ENCODE data around the gene CXCL14.

CXCL14 gene

DNA sequence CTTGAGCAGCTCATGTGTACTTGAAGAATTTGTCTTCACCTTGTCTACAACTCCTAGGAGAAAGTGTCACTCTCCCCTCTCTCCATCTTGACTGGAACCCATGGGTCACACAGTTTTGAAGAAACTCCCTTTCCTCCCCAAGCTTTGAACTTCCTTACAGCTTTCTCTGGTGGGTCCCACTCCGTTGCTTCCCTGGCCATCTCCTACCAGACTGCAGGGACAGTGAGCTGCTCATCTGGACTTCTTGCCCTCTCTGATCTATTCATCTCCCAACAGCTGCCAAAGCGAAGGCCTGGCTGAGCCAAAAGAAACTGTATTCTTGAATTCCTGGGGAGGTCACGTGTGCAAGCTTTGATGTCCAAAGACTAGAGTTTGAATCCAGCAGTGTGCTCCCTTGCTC lies 22.7 kb upstream of the CXCL14 start:
- ATAC-seq (no peak), DNase-seq (no peak)
- Mint-ChIP-seq H3K27ac (no peak overlapping the region), H3K4me1 (no peaks in the 10 kb centered on the region), H3K4me3 (no peak overlapping the region), H3K9me3 (no peaks in the 10 kb centered on the region), H3K27me3 (peaks cover 27% of the 10 kb centered on the region)

DNA sequence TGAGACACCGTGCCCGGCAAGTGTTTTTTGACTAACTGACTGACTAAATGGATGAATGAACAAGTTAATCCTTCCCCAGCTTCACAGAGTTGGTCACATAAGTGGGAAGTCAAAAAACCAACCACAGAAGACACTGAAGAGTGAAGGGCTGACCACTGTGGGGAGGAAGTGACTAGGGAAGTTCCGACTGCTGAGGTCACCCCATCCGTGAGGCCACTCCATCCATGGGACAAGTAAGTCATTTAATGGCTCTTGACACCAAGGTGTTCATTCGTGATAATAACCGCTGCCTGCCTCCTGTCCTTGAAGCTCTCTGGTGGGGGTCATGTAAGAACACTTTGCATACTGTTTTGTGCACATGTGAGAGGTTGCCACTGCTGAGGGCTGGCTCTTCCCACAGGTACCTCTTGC lies 22.2 kb upstream of the CXCL14 start:
- Mint-ChIP-seq H3K4me1 (no peaks in the 10 kb centered on the region), H3K4me3 (no peak overlapping the region), H3K27ac (no peak overlapping the region), H3K27me3 (peaks cover 30% of the 10 kb centered on the region), H3K9me3 (no peaks in the 10 kb centered on the region)
- DNase-seq (no peak), ATAC-seq (no peak)

DNA sequence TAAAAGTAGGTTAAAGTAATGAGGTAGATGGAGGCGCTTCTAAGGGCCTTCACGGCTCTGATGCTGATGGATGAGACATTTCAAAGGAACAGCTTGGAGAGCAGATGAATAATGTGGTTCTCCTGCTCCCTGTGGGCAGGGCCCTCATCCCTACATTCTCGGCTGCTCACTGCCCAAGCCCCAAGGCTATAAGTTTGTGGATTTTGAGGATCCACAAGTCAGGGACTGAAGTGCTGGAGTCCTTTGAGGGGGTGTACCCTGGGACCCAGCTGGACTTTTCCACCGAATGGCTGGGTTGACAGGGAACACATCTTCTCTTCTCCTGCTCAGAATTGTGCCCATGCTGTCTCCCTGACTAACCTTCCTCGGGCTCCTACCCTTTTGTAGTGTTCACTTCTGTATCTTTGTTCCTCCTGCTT lies 21.4 kb upstream of the CXCL14 start:
- Mint-ChIP-seq H3K4me1 (no peaks in the 10 kb centered on the region), H3K4me3 (no peak overlapping the region), H3K9me3 (no peaks in the 10 kb centered on the region), H3K27me3 (peaks cover 30% of the 10 kb centered on the region), H3K27ac (no peak overlapping the region)
- no peak for ATAC-seq
- no peak for DNase-seq

DNA sequence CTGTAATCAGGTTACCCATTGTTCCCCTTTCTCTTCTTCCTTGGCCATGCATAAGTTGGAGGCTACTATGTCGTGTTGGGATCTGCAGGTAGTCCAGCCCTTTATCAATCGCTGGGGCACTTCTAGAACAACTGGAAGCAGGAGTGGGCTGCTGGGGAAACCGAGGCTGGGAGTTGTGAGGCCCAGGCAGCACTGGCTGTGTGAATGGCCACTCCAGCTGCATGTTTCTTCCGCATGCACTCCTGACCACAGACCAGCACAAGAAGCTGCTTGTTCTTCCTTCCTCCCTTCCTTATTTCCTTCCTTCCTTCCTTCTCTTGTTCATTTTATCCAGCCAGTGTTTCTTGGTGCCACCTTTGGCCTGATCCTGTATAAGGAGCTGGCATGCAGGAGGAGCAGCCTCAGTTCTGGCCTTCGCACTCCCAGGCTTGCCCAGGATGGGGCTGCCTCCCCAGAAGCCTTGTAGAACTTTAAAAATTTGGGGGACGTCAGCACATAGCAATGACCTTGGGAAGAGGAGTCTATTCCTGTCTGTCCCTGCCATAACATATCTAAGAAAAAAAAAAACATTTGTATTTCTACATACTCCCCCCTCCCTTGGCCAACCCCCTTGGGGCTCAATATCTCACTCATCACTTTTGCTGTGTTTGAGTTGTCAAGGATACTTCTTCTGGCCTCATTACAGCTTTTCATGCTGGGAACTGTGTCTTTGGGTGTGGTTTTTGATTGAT lies 20.8 kb upstream of the CXCL14 start:
- Mint-ChIP-seq H3K27me3 (peaks cover 30% of the 10 kb centered on the region), H3K27ac (no peak overlapping the region), H3K4me3 (no peak overlapping the region), H3K9me3 (no peaks in the 10 kb centered on the region), H3K4me1 (no peaks in the 10 kb centered on the region)
- DNase-seq = no peak
- ATAC-seq = no peak

DNA sequence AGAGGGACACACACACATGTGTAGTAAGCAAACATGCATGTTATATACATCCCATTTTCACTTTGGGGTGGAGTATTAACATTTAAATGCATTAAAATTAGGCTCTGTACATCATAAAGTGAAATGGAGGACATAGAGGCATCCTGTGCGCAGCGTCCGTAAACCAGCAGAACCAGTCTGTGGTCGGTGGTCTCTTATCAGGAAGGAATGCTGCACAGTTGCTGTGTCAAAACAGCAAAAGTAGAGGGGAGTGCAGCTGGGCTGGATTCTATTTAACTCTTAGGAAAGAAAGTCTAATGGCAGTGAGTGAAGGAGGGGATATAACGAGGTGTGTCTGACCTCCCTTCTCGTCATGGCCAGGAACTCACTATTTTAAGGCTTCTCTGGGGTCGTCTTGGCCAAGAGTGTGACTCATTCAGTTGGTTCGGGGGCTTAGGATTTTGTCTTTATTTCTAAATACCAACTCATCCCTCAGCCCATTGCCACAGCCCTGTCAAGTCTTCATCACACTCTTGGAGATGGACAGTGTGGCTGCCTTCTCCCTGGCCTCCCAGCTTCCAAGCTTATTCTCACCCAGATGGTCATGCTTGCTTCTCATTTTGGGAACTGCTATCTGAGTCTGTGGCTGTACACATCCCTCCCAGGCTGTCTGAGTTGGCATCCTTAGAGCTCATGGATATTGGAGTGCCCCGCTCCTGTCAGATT lies 20.1 kb upstream of the CXCL14 start:
- no peak overlapping the region for H3K27ac Mint-ChIP-seq
- H3K4me1 Mint-ChIP-seq = no peaks in the 10 kb centered on the region
- H3K9me3 Mint-ChIP-seq = no peaks in the 10 kb centered on the region
- no peak for ATAC-seq
- H3K4me3 Mint-ChIP-seq = no peak overlapping the region
- H3K27me3 Mint-ChIP-seq = peaks cover 31% of the 10 kb centered on the region
- no peak for DNase-seq

DNA sequence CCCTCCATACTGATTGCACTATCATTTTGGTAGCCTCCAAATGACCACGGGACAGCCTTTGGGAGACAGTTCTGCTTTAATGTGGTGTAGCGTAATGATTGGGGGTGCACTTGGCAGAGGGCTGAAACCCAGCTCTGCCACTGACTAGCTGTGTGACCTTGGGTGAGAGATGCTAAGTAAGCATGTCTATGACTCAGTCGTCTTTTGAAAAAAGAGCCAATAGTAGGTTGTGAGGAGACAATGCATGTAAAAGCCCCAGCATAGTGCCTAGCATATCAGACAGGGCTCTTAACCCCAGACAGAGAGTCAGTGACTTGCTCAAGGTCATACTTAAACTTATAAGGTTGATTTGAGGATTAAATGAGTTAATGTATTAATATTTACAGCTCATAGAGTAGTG lies 18.0 kb upstream of the CXCL14 start:
- Mint-ChIP-seq H3K27me3 (peaks cover 38% of the 10 kb centered on the region), H3K27ac (no peak overlapping the region), H3K9me3 (no peaks in the 10 kb centered on the region), H3K4me1 (no peaks in the 10 kb centered on the region), H3K4me3 (no peak overlapping the region)
- ATAC-seq = no peak
- DNase-seq = no peak

DNA sequence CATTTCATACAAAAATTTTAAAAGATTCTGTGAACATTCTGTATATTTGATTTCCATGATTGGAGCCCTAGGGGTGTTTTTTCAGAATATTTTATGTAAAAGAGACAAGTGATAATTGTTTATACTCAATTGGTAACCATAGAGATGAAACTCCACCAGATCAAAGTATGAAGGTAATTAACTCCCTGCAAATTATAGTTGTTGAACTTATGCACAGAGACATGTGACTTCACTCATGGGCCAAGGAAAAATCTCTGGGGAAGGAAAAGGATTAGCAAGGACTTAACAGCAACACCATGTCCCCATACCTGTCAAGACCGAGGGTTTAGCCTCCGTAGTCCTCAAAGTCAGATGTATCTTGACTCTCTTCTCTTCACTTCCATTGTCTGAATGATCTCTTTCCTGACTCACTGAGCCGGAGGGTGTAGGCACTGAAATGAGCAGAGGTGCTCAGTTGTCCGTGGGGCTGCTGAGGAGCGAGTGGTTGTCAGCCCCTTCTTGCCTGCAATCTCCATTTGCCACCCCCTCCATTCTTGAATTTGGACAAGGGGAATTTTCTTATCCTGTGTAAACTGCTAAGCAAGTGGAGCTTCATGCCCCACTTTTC lies 17.5 kb upstream of the CXCL14 start:
- no peak for ATAC-seq
- H3K27me3 Mint-ChIP-seq = peaks cover 32% of the 10 kb centered on the region
- no peak overlapping the region for H3K4me3 Mint-ChIP-seq
- no peak overlapping the region for H3K27ac Mint-ChIP-seq
- no peak for DNase-seq
- H3K4me1 Mint-ChIP-seq = no peaks in the 10 kb centered on the region
- no peaks in the 10 kb centered on the region for H3K9me3 Mint-ChIP-seq

DNA sequence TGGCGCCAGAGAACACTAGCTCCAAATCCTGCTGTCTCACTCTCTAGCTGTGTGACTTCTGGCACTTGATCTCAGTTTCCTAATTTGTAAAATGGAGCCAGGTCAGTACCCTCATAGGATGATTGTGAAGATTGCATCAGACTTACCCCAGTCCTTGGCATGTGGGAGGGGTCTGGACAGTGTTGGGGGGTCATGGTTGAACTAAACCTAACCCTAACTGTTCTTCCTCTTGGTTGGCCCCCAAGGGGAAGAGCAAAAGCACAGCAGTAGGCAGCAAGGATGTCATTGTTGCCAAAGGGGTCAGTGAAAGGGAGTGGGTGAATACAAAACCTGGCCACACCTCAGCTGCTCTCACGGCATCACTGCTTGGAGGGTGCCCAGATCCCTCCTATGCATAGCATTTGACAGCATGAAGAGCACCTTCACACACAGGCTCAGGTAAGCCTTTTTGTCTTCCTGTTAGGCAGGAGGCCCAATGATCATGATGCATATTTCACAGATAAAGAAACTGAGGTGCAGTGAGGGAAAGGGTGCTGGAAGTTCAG lies 15.7 kb upstream of the CXCL14 start:
- Mint-ChIP-seq H3K4me1 (no peaks in the 10 kb centered on the region), H3K27me3 (peaks cover 25% of the 10 kb centered on the region), H3K27ac (no peak overlapping the region), H3K9me3 (no peaks in the 10 kb centered on the region), H3K4me3 (no peak overlapping the region)
- DNase-seq (no peak), ATAC-seq (no peak)

DNA sequence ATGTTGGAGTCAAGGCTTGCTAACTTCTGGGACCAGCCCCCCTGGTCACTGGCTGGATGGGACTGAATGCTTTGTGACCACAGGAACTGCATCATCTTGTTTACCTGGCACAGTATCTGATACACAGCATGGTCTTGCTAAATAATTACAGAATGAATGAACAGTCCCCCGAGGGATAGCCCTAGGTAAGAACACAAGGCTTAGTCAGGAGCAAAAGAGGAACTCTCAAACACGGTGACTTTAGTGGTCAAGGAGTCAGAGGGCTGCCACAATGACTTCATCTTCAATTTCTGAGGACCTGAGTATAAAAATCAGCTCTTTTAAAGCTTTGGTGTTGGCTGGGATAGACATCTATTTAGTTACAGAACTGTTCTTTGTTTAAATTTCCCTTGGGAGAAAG lies 15.1 kb upstream of the CXCL14 start:
- H3K27me3 Mint-ChIP-seq = peaks cover 24% of the 10 kb centered on the region
- ATAC-seq (no peak), DNase-seq (no peak)
- H3K4me3 Mint-ChIP-seq = no peak overlapping the region
- no peaks in the 10 kb centered on the region for H3K4me1 Mint-ChIP-seq
- peak overlapping the region in 1 of 2 donors; percentile 30 for H3K27ac Mint-ChIP-seq
- H3K9me3 Mint-ChIP-seq = no peaks in the 10 kb centered on the region

DNA sequence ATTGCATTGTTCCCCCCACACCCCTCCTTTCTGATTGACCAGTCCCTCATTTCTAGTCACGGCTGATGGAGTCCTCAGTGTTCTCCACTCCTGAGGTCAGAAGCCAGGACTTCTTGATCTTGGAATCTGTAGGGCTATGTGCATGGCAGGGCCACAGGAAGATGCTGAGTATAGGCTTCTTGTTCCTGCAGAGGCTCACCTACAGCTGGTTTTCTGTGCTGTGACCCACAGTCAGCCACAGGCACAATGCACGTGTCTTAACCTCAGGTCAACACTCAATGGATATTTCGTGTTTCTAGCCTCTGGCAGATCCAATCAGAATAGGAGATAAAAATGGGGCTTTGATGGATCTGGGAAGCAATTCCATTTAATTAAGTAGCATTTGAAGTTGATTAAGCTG lies 14.3 kb upstream of the CXCL14 start:
- ATAC-seq (no peak), DNase-seq (no peak)
- no peak overlapping the region for H3K4me3 Mint-ChIP-seq
- H3K27ac Mint-ChIP-seq = no peak overlapping the region
- H3K4me1 Mint-ChIP-seq = no peaks in the 10 kb centered on the region
- peaks cover 19% of the 10 kb centered on the region for H3K27me3 Mint-ChIP-seq
- H3K9me3 Mint-ChIP-seq = no peaks in the 10 kb centered on the region

DNA sequence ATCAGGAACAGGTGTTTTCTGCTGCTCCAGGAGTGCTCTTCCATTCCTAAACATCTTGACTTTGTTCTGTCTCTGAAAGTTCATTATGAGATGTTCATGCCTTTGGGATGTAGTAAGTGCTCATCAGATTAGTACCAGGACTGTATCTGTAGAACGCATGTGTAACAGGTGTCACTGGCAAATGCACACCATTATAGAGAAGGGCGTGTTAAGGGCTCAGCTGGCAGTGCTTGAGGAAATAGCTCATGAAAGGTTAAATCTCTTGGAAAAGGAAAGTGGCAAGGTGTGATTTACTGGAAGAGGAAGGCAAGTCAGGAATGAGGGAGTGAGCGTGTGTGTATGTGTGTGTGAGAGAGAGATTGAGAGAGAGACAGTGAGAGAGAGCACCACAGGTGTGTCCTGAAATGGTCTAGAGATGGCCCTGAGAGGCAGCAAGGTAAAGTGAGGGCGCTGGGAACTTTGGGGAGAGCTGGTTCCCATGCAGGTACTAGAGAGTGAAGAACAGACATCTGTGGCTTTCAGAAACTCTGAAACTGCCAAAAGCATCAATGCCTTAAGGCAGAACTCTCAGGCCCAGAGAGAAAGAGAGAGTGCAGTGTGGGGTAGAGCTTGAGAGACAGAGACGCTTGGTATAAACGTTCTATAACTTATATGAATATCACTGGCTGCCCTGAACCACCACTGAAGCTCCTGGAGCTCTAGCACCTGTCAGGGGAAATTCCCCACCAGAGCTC lies 13.7 kb upstream of the CXCL14 start:
- no peaks in the 10 kb centered on the region for H3K9me3 Mint-ChIP-seq

DNA sequence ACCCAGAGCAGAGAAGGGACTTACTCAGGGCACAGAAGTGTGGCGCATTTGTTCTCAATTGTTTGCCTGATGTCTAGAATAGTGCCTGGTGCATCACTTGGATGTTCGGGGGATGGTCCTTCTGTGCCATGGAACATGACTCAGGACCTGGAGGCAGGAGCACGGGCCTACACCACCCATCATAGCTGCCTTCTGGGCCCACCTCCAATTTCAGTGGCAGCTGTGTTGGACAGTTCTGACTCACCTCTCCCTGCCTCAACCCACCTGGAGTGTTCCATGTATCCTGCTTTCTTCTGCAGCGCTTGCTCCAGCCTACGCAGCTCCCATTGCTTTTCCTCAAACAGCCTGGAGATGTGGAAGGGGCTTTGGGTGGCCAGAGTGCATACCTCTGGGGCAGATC lies 12.5 kb upstream of the CXCL14 start:
- peaks cover 11% of the 10 kb centered on the region for H3K27me3 Mint-ChIP-seq
- H3K9me3 Mint-ChIP-seq = no peaks in the 10 kb centered on the region
- H3K4me3 Mint-ChIP-seq = no peak overlapping the region
- no peak overlapping the region for H3K27ac Mint-ChIP-seq
- ATAC-seq = no peak
- no peak for DNase-seq
- no peaks in the 10 kb centered on the region for H3K4me1 Mint-ChIP-seq

More for the DNA sequence above, 13.7 kb upstream of the CXCL14 start:
- DNase-seq (no peak), ATAC-seq (no peak)
- Mint-ChIP-seq H3K4me1 (no peaks in the 10 kb centered on the region), H3K27me3 (peaks cover 19% of the 10 kb centered on the region), H3K27ac (no peak overlapping the region), H3K4me3 (no peak overlapping the region)

DNA sequence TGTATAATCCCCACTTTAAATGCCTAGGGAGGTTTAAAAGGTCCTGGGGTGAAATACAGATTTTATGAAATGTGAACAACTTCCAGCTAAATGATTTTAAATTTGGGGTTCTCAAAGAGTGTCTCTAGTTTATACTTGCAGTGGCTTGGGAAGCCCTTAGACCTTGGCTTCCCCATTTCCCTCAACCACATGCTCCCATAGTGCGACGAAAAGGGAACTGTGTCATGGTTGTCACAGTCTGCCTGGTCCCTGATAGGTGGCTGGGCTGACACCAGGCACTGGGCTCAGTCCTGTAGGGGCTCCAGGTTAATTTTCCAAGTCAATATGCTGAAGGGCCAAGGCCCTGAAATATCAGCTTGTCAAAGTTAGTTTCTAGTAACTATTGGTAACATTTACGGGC lies 10.4 kb upstream of the CXCL14 start:
- no peak overlapping the region for H3K27ac Mint-ChIP-seq
- peaks cover 10% of the 10 kb centered on the region for H3K27me3 Mint-ChIP-seq
- no peak overlapping the region for H3K4me3 Mint-ChIP-seq

DNA sequence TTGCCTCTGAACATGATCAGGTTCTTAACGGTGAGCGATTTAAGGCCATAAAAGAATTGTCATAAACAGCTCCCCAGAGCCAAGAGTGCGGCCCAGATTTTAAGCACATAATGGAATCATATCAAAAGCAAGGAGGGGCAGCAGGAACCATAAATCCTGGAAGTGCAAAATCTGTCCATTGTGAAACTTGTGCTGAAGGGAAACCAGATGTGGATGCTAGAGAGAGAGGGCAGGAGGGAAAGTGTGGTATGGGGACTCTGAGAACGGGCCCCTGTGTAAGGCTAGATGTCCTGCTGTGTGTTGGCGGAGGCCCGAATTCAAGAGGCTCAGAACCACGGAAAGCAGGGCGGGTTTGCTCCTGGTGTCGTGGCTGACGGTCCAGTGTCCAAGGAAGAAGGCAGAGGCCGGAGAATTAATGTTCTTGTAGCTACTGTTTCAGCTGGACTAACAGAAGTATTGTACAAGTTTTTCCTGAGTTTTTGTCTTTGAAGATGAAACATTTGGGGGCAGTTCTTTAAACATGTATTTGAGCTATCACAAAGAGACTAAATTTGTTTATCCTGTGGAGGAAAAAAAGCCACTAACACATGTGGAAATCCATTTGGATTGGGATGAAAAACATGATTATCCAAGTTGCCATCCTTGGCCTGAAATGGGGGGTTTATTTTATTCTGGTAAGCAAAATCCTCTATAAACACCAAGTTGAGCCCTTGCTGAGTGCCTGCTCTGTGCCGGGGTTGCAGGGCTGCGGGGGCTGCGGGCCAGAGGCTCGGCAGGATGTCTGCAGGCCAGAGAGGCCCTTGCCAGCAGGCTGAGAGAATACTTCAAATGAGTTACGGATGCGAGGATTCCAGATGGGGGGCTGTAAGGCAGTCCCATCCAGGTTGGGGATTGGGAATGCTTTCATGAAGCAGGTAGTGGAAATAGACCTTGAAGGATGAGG lies 9.2 kb upstream of the CXCL14 start:
- Mint-ChIP-seq H3K4me1 (no peaks in the 10 kb centered on the region), H3K27ac (no peak overlapping the region), H3K9me3 (no peaks in the 10 kb centered on the region), H3K27me3 (peaks cover 12% of the 10 kb centered on the region), H3K4me3 (no peak overlapping the region)
- DNase-seq (no peak), ATAC-seq (no peak)

More for the DNA sequence above, 10.4 kb upstream of the CXCL14 start:
- ATAC-seq = no peak
- Mint-ChIP-seq H3K4me1 (no peaks in the 10 kb centered on the region), H3K9me3 (no peaks in the 10 kb centered on the region)
- no peak for DNase-seq

DNA sequence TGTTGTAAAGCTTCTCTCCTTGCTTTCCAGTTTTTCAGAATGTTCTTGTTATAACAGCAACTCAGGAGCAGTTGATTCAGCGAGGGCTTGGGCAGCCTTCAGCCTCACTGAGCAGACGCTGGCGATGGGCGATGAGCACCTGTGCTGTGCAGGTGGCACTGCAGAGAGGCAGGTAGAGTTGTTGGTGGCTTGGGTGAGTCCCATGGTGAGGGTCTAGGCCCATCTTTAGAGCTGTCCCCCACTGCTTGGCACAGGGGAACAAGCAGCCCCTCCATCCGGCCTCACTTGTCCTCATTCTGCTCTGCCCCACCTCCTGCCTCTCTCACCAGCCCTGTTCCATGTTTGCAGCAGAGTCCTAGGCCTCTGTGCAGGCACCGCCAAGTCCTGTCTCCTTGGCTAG lies 6.1 kb upstream of the CXCL14 start:
- Mint-ChIP-seq H3K4me1 (no peaks in the 10 kb centered on the region), H3K27ac (no peak overlapping the region), H3K27me3 (peaks cover 34% of the 10 kb centered on the region), H3K4me3 (no peak overlapping the region), H3K9me3 (no peaks in the 10 kb centered on the region)
- no peak for DNase-seq
- no peak for ATAC-seq

All from stimulated activated naive CD8-positive, alpha-beta T cell treated with anti-CD3 and anti-CD28 coated beads, Interleukin-15, amount 100 ng/mL, for 72 hours (primary cell).